HG02885 (cell line): Measurements from ENCODE around the gene FAM222B.

Source experiments
- ATAC-seq: cut with Tn5 transposase; IDR thresholded peaks from one replicate; pipeline ENCODE4 v1.9.1; 2021; ENCODE audit warnings: mild to moderate bottlenecking; ENCODE audit not compliant: unreplicated experiment, poor library complexity

The FAM222B gene

GRCh38 chr17:28717578-28718332 is 124.8 kb downstream of the FAM222B start, which contains the start of gene RAB34:
Gene RAB34, minus strand, starts transcription at chr17:28717868. Its CDS starts 602 bp downstream, at chr17:28717266.
- ATAC-seq, result no peak

GRCh38 chr17:28716740-28717577 is 125.6 kb downstream of the FAM222B start:
- ATAC-seq, result no peak

- no peak for ATAC-seq
Measured at GRCh38 chr17:28715217-28715616, 127.4 kb downstream of the FAM222B start.

GRCh38 chr17:28714281-28714680 is 128.3 kb downstream of the FAM222B start:
- no peak for ATAC-seq

- no peak for ATAC-seq
Measured at GRCh38 chr17:28712705-28713415, 129.7 kb downstream of the FAM222B start.

- ATAC-seq, result no peak
Measured at GRCh38 chr17:28712032-28712704, 130.4 kb downstream of the FAM222B start.

- peak; percentile 17 for ATAC-seq
Measured at GRCh38 chr17:28711723-28712031, 130.9 kb downstream of the FAM222B start, which contains the start of gene PROCA1. Gene PROCA1, minus strand, starts transcription at chr17:28711888. Its CDS starts 228 bp downstream, at chr17:28711660.

- peak; percentile 83 for ATAC-seq
Measured at GRCh38 chr17:28710861-28711722, 131.5 kb downstream of the FAM222B start.

- ATAC-seq, result no peak
Measured at GRCh38 chr17:28707339-28707720, 135.3 kb downstream of the FAM222B start.

- no peak for ATAC-seq
Measured at GRCh38 chr17:28706471-28707338, 135.9 kb downstream of the FAM222B start.
